Measurements from ENCODE around the gene CARD8.

The CARD8 gene

GRCh38 chr19:48206397-48207093 is 49.2 kb downstream of the CARD8 start:
- DNase-seq = peak in 2 of 3 donors; percentile 11 to 46

GRCh38 chr19:48203794-48204628 is 51.7 kb downstream of the CARD8 start:
- DNase-seq = peak; percentile 92 to 94 (median 92)

- peak in 1 of 3 donors; percentile 7 for DNase-seq
Measured at GRCh38 chr19:48203222-48203793, 52.4 kb downstream of the CARD8 start.

- DNase-seq = no peak
Measured at GRCh38 chr19:48196933-48197665, 58.6 kb downstream of the CARD8 start.

DNA sequence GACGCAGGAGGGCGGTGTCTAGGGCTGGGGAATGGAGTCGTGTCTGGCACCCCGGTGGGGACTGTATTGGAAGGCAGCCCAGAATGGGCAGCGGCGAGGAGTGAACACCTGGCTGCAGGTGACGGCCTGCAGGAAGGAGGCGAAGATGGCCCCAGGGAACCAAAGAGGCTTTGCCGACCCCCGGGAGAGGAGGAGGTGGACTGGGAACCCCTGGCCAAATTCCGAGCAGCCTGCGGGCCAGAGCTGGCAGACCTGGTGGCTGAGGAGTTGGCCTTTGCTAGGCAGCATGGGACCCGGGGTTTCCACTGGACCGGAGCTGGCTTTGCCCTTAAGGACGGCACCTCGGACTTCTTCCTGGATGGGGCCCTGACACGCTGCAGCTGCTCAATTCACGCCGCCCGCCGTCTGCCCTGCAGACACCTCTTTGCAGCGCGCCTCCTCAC is 59.4 kb downstream of the CARD8 start:
- no peak for DNase-seq

GRCh38 chr19:48194844-48195830 is 60.6 kb downstream of the CARD8 start:
- DNase-seq = no peak

DNA sequence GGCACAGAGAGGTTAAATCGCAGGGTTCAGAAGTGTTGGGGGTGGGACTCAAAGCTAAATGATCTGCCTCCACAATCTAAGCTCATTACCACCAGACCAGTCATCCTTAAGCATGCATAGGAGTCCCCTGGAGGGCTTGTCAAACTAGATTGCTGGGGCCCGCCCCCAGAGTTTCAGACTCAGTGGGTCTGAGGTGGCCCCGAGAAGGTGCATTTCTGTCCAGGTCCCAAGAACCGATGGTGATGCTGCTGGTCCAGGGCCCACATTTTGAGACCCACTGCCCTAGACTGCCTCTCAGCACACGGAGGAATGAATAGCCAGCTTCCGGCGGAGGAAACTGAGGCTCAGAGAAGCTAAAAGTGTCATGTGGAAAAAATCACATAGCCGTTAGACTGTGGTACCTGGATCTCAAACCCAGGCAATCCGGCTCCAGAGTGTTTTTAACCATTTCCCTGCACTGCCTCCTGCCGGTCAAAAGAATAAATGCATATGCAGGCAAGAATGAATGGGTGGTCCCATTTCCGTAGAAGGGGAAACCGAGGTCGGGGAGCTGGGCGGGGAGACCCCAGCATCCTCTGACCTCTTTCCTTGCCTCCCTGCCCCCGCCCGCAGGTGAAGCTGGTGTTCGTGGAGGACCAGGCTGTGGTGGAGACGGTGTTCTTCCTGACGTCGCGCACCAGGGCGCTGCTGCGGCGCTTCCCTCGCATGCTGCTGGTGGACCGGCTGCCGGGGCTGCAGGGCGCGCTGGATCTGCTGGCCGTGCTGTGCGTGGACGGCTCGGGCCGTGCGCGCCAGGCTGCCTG is 61.5 kb downstream of the CARD8 start:
- peak; percentile 25 to 48 (median 33) for DNase-seq

- DNase-seq = no peak
Measured at GRCh38 chr19:48192750-48193149, 63.0 kb downstream of the CARD8 start.

DNA sequence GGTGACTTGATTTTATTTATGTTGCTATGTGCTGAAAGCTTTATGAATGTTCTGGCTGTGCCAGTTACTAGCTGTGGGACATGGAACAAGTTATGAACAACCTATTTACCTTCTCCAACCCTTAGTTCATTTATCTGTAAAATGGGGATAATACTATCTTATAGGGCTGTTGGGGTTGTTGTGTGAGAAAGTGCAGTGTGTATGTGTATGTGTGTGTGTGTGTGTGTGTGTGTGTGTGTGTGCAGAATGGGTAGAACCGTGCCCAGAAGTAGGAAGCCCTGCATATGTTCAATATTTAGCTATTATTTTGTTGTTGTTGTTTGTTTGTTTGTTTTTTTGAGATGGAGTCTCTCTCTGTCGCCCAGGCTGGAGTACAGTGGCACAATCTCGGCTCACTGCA is 64.8 kb downstream of the CARD8 start:
- no peak for DNase-seq

DNA sequence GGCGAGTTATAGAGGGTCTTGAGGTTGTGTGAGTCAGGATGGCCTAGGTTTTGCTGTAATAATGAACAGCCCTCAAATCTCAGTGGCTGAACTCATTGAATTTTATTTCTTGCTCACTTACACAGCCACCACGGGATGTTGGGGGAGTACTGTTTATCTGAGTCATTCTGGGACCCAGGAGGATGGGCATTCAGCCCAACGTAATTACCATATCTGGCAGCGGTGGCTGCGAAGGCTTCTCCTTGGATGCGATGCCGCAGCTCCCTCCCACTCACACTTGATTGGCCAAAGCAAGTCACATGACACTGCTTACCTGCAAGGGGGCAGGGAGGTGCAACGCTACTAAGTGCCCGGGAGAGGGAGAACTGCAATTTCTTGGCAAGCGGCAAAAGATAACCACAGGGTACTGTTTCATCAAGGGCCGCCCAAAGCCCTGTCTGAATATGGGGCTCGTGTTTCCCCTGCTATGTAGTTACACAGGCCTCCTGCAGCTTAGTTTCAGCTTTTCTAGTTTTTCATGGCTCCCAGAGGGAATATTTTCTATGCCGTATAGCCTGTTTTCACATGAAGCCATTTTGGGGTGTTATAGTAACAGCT is 65.3 kb downstream of the CARD8 start:
- peak in 2 of 3 donors; percentile 16 to 22 for DNase-seq

DNA sequence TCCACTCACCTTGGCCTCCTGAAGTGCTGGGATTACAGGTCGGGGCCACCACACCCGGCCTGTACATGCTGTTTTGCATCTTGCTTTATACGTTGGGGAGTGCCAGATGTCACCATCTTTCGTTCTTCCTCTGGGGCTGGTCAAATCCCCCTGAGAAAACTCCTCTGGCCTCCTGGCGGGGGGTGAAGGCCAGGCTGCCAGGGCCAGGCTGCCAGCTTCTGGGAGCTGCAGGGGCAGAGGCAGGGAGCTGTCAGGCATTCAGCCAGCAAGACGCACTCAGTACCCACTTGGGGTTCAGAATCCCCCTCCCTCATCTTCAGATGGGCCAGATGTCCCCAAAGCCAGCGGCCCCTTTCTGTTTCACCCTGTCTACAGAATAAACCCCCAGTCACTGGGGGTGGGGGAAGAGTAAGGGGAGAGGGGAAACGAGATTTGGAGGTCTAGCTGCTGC is 69.1 kb downstream of the CARD8 start:
- no peak for DNase-seq

- DNase-seq = no peak
Measured at GRCh38 chr19:48186015-48186414, 69.7 kb downstream of the CARD8 start.

DNA sequence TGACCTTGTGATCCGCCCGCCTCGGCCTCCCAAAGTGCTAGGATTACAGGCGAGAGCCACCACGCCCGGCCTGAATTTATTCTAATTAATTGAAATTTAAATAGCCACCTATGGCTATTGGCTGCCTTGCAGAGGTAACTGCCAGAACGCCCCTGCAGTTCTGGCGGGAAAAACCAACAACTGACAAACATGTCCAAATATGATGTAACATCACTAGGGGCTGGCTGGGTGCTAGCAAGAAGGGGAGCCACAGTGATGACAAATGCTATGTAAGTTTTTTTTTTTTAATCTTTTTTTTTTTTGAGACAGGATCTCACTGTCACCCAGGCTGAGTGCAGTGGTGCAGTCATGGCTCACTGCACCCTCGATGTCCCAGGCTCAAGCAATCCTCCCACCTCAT is 72.4 kb downstream of the CARD8 start:
- no peak for DNase-seq

- DNase-seq = no peak
Measured at GRCh38 chr19:48182434-48182833, 73.3 kb downstream of the CARD8 start.

- DNase-seq = no peak
Measured at GRCh38 chr19:48181505-48181904, 74.2 kb downstream of the CARD8 start.

- DNase-seq = no peak
Measured at GRCh38 chr19:48176226-48176625, 79.5 kb downstream of the CARD8 start.

- DNase-seq = no peak
Measured at GRCh38 chr19:48175578-48175977, 80.1 kb downstream of the CARD8 start.

DNA sequence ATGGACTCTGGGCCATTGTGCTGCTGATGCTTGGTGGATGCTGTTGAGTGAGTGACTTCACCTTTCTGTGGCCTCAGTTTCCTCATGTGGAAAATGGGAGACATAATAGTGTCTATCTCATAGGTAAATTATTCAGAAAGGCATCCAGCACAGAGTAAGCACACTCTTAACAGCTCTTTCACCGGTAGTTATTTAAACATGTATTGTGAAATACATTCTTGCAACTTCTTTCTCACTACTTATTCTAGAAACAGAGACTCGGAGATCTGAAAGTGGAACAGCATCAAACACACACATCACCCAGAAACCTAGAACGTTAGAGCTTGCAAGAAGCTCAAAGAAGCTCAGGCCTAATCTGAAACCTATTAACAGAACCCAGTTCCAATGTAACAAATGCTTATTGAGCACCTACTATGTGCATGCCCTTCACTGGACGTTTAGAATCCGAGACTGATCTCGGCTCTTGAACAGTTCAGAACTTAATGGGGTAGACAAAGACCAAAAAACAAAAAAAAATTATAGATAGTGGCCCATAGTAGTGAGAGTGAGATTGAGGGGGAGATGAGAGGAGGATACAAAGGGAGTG is 81.2 kb downstream of the CARD8 start:
- DNase-seq = no peak

DNA sequence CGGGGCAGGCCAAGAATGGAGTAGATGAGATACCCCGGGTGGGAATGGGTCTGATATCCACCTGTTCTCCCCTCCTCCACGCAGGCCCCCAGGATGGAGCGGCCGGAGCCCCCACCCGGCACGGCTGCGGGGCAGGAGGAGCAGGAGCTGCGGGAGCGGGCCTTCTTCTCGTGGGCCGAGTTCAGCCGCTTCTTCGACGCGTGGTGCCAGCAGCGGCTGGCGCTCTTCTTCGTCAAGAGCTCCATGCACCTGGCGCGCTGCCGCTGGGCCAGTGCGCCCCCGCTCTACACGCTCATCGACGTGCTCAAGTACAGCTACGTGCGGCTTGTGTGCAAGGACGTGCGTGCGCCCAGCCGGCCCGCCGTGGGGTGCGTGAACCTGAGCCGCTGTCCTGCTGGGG is 84.0 kb downstream of the CARD8 start:
- no peak for DNase-seq

DNA sequence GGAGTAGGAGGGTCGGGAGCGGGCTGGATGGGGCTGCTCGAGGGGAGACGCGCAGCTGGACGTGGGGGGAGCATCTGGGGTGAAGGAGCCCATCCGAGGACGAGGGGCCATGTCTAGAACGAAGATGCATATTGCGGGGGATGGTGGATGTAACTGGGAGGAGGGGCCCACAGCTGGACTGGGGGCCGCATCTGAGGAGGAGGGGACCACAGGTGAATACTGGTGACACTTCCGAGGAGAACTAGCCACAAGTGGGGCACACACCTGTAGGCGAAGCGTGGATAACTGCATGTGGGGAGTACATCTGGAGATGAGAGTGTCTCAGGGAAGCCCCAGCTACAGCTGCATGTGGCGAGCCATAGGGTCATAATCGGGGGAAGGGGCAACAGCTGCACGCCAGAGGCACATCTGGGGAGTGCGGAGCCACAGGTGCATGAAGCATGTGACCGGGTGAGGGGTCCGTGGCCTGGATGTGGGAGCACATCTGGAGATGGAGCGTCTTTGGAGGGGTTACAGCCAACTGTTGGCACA is 84.8 kb downstream of the CARD8 start:
- DNase-seq = no peak

Measured in suppressor macrophage treated with lipopolysaccharide for 1 hour (primary cell).